Natural killer cell treated with Interleukin-12 subunit alpha and Interleukin-12 subunit beta and Interleukin-15 and Interleukin-18, amount 100 ng/mL, for 72 hours (primary cell): Measurements from ENCODE around the gene MYOZ3. TPM values are rescaled to one million over a fixed set of nuclear protein-coding genes. Genes with fewer than 3 reads are reported as not detected.

Source experiments
- ATAC-seq, 2 donors: fragments of 150-1000 bp; cut with Tn5 transposase in 1 of 2; sonication (Bioruptor Pico), chemical (Tn5 transposase) in 1 of 2; 2 replicates each; pipeline ENCODE4 v1.10.0; 2021
- DNase-seq: peaks from one replicate; pipeline ENCODE4 v3.0.0; 2022; ENCODE audit warnings: low spot score
- H3K27ac Mint-ChIP-seq, 2 donors: 1 replicate in 1 of 2; 2 replicates in 1 of 2; pipeline ENCODE4 v1.8.0; 2022; ENCODE audit warnings: mixed read lengths in 2 of 2, mild to moderate bottlenecking in 1 of 2, moderate library complexity in 1 of 2
- H3K27me3 Mint-ChIP-seq, 2 donors: 1 replicate in 1 of 2; 2 replicates in 1 of 2; pipeline ENCODE4 v1.8.0; 2022; ENCODE audit warnings: mixed read lengths in 2 of 2
- H3K36me3 Mint-ChIP-seq: one replicate; pipeline ENCODE4 v1.8.0; 2022; ENCODE audit warnings: mixed read lengths
- H3K4me1 Mint-ChIP-seq, 2 donors: 1 replicate in 1 of 2; 2 replicates in 1 of 2; pipeline ENCODE4 v1.8.0; 2022; ENCODE audit warnings: low read depth in 2 of 2, mixed read lengths in 2 of 2, mild to moderate bottlenecking in 1 of 2
- H3K4me3 Mint-ChIP-seq: one replicate; pipeline ENCODE4 v1.8.0; 2022; ENCODE audit warnings: mixed read lengths
- H3K9me3 Mint-ChIP-seq: 2 replicates; pipeline ENCODE4 v1.8.0; 2022; ENCODE audit warnings: mixed read lengths
- total RNA-seq, 2 donors: library from RNA; stranded (reverse); gene quantifications; one replicate each; pipeline ENCODE4 v1.2.3, GENCODE V29; 2022

The MYOZ3 gene
- total RNA-seq, 2 donors from 2014 or later: not detected

- ATAC-seq (no peak), DNase-seq (no peak)
- H3K36me3 Mint-ChIP-seq: no peaks in the 10 kb centered on the region
- peaks cover 0 to 4% of the 10 kb centered on the region in 2 donors for H3K4me1 Mint-ChIP-seq
- H3K27ac Mint-ChIP-seq: no peak overlapping the region
- H3K9me3 Mint-ChIP-seq: no peaks in the 10 kb centered on the region
- H3K27me3 Mint-ChIP-seq: peaks cover 8 to 15% of the 10 kb centered on the region in 2 donors
- no peak overlapping the region for H3K4me3 Mint-ChIP-seq
Measured at GRCh38 chr5:150632305-150633160, 28.5 kb upstream of the MYOZ3 start.

- Mint-ChIP-seq H3K36me3 (no peaks in the 10 kb centered on the region), H3K27ac (no peak overlapping the region), H3K9me3 (no peaks in the 10 kb centered on the region), H3K4me1 (no peaks in the 10 kb centered on the region), H3K27me3 (peaks cover 13 to 15% of the 10 kb centered on the region in 2 donors), H3K4me3 (no peak overlapping the region)
- DNase-seq (no peak), ATAC-seq (no peak)
Measured at GRCh38 chr5:150633429-150633828, 27.6 kb upstream of the MYOZ3 start.

- no peak for DNase-seq
- Mint-ChIP-seq H3K27me3 (peaks cover 14 to 15% of the 10 kb centered on the region in 2 donors), H3K27ac (no peak overlapping the region), H3K4me3 (no peak overlapping the region), H3K36me3 (no peaks in the 10 kb centered on the region), H3K9me3 (no peaks in the 10 kb centered on the region), H3K4me1 (no peaks in the 10 kb centered on the region)
- no peak for ATAC-seq
Measured at GRCh38 chr5:150636391-150637244, 24.4 kb upstream of the MYOZ3 start.

GRCh38 chr5:150637245-150638052 lies 23.6 kb upstream of the MYOZ3 start:
- Mint-ChIP-seq H3K36me3 (no peaks in the 10 kb centered on the region), H3K27me3 (peaks cover 14 to 15% of the 10 kb centered on the region in 2 donors), H3K27ac (no peak overlapping the region), H3K9me3 (no peaks in the 10 kb centered on the region), H3K4me3 (no peak overlapping the region), H3K4me1 (no peaks in the 10 kb centered on the region)
- DNase-seq (no peak), ATAC-seq (no peak)

- Mint-ChIP-seq H3K27me3 (peaks cover 15 to 16% of the 10 kb centered on the region in 2 donors), H3K9me3 (no peaks in the 10 kb centered on the region), H3K4me3 (no peak overlapping the region), H3K27ac (no peak overlapping the region), H3K4me1 (no peaks in the 10 kb centered on the region), H3K36me3 (no peaks in the 10 kb centered on the region)
- ATAC-seq (no peak), DNase-seq (no peak)
Measured at GRCh38 chr5:150638053-150638444, 23.0 kb upstream of the MYOZ3 start.

- no peaks in the 10 kb centered on the region for H3K9me3 Mint-ChIP-seq
- DNase-seq (no peak), ATAC-seq (no peak)
- no peaks in the 10 kb centered on the region for H3K4me1 Mint-ChIP-seq
- H3K27ac Mint-ChIP-seq: no peak overlapping the region
- H3K4me3 Mint-ChIP-seq: no peak overlapping the region
- H3K36me3 Mint-ChIP-seq: no peaks in the 10 kb centered on the region
- H3K27me3 Mint-ChIP-seq: peaks cover 15 to 19% of the 10 kb centered on the region in 2 donors
Measured at GRCh38 chr5:150638488-150639376, 22.3 kb upstream of the MYOZ3 start.

DNA sequence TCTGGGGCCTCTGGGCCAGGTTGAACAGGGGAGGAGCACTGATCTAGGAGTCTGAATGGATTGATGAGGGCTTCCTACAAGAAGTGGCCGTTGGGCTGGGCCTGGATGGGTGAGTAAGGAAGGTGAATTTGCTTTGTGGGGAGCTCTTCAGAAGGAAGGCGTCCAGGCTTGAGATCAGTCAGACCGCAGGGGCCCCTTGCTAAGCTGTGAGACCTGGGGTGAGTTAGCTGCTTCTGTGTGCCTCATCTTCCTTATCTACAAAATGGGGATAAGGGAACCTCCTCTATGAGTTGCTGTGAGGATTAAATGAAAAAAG lies 21.7 kb upstream of the MYOZ3 start:
- H3K36me3 Mint-ChIP-seq: no peaks in the 10 kb centered on the region
- H3K4me3 Mint-ChIP-seq: no peak overlapping the region
- no peak for DNase-seq

GRCh38 chr5:150639751-150640150 lies 21.3 kb upstream of the MYOZ3 start:
- DNase-seq: no peak
- Mint-ChIP-seq H3K9me3 (no peaks in the 10 kb centered on the region), H3K36me3 (no peaks in the 10 kb centered on the region), H3K4me1 (no peaks in the 10 kb centered on the region), H3K27me3 (peaks cover 14 to 19% of the 10 kb centered on the region in 2 donors), H3K4me3 (no peak overlapping the region), H3K27ac (no peak overlapping the region)
- no peak for ATAC-seq

More for the DNA sequence above, 21.7 kb upstream of the MYOZ3 start:
- Mint-ChIP-seq H3K27me3 (peaks cover 15 to 19% of the 10 kb centered on the region in 2 donors), H3K4me1 (no peaks in the 10 kb centered on the region), H3K9me3 (no peaks in the 10 kb centered on the region), H3K27ac (no peak overlapping the region)
- no peak for ATAC-seq

- Mint-ChIP-seq H3K4me3 (no peak within 1 kb of the TSS), H3K4me1 (no peaks in the 10 kb centered on the region), H3K36me3 (no peaks in the 10 kb centered on the region), H3K27me3 (peaks cover 11 to 19% of the 10 kb centered on the region in 2 donors), H3K27ac (no peak within 1 kb of the TSS), H3K9me3 (no peaks in the 10 kb centered on the region)
- DNase-seq (no peak), ATAC-seq (no peak)
Measured at GRCh38 chr5:150640311-150641005, 20.6 kb upstream of the MYOZ3 start, which contains the start of gene SYNPO. SYNPO (plus strand) TSS chr5:150640660; CDS start chr5:150648276, 7,616 bp downstream.

GRCh38 chr5:150641006-150641570 lies 20.0 kb upstream of the MYOZ3 start:
- Mint-ChIP-seq H3K9me3 (no peaks in the 10 kb centered on the region), H3K36me3 (no peaks in the 10 kb centered on the region), H3K27me3 (peaks cover 9 to 19% of the 10 kb centered on the region in 2 donors), H3K27ac (no peak overlapping the region), H3K4me1 (no peaks in the 10 kb centered on the region), H3K4me3 (no peak overlapping the region)
- DNase-seq (no peak), ATAC-seq (no peak)

DNA sequence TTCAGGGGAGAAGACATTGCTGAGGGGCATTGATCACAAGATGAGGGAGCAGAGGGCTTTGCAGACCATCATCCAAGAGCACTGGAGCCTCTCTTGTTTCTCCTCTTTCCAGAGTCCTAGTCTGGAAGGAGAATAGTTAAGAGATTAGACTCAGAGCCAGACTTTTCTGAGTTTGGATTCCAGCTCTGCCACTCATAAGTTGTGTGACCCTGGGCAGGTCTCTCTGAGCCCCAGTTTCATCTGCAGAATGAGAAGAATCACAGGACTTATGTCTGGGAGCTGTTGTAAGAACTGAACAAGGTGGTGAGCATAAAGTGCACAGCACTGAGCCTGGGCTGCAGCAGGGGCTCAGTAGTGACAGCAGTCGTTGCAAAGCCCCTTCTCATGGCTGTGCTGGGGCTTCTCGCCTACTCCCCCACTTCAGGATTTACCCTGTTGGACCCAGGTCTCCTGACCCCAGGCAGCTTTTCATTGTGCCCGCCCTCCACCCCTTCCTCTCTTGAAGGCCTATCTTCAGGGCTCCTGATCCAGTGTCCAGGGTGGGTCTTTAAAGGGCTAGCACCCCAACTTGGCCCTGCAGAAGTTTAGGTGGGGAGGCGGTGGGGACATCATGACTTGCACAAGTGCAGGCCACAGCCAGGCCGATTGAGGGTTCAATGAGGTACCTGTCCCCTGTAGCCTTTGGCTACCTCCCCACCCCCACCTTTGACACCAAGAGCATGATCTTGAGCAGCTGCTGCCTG lies 19.1 kb upstream of the MYOZ3 start:
- peaks cover 3 to 12% of the 10 kb centered on the region in 2 donors for H3K27me3 Mint-ChIP-seq
- H3K36me3 Mint-ChIP-seq: no peaks in the 10 kb centered on the region
- no peak overlapping the region for H3K4me3 Mint-ChIP-seq
- H3K9me3 Mint-ChIP-seq: no peaks in the 10 kb centered on the region
- no peaks in the 10 kb centered on the region for H3K4me1 Mint-ChIP-seq
- H3K27ac Mint-ChIP-seq: no peak overlapping the region
- ATAC-seq (no peak), DNase-seq (no peak)

- Mint-ChIP-seq H3K27ac (no peak overlapping the region), H3K4me3 (no peak overlapping the region), H3K9me3 (no peaks in the 10 kb centered on the region), H3K4me1 (no peaks in the 10 kb centered on the region), H3K36me3 (no peaks in the 10 kb centered on the region), H3K27me3 (peaks cover 2 to 11% of the 10 kb centered on the region in 2 donors)
- DNase-seq (no peak), ATAC-seq (no peak)
Measured at GRCh38 chr5:150642567-150642927, 18.5 kb upstream of the MYOZ3 start.
